Neural crest cell (in vitro differentiated cells): ENCODE measurements around the gene PKN2. TPM values are rescaled to one million over a fixed set of nuclear protein-coding genes. Genes with fewer than 3 reads are reported as not detected.

ENCODE experiments used
- DNase-seq: peaks from one replicate; pipeline ENCODE4 v3.0.0; 2021; ENCODE audit warnings: low read depth, mixed read lengths, low spot score
- H3K27ac Mint-ChIP-seq: one replicate; pipeline ENCODE4 v1.8.0; 2021; ENCODE audit warnings: mild to moderate bottlenecking, mixed read lengths; ENCODE audit not compliant: unreplicated experiment
- H3K27me3 Mint-ChIP-seq: 2 replicates; pipeline ENCODE4 v1.8.0; 2021; ENCODE audit warnings: low read depth, mild to moderate bottlenecking, mixed read lengths
- H3K36me3 Mint-ChIP-seq: 2 replicates; pipeline ENCODE4 v1.8.0; 2021; ENCODE audit warnings: low read depth, mild to moderate bottlenecking, mixed read lengths
- H3K4me1 Mint-ChIP-seq: 2 replicates; pipeline ENCODE4 v1.8.0; 2021; ENCODE audit warnings: mixed read lengths
- H3K4me3 Mint-ChIP-seq: one replicate; pipeline ENCODE4 v1.8.0; 2021; ENCODE audit warnings: mild to moderate bottlenecking, mixed read lengths
- H3K9me3 Mint-ChIP-seq: 2 replicates; pipeline ENCODE4 v1.8.0; 2021; ENCODE audit warnings: mixed read lengths
- total RNA-seq: library from RNA; stranded (reverse); gene quantifications from 2 replicates; pipeline ENCODE4 v1.2.1, GENCODE V29; 2021
- TF ChIP-seq, protein P1 (sequence below): fragments of 200-600 bp; sonication (generic); conservative IDR thresholded peaks from 2 replicates; pipeline ENCODE4 v1.5.0; 2021; ENCODE audit warnings: antibody characterized with exemption, mild to moderate bottlenecking

The PKN2 gene
- total RNA-seq, 1 donor from 2014 or later = 45.8 TPM

DNA sequence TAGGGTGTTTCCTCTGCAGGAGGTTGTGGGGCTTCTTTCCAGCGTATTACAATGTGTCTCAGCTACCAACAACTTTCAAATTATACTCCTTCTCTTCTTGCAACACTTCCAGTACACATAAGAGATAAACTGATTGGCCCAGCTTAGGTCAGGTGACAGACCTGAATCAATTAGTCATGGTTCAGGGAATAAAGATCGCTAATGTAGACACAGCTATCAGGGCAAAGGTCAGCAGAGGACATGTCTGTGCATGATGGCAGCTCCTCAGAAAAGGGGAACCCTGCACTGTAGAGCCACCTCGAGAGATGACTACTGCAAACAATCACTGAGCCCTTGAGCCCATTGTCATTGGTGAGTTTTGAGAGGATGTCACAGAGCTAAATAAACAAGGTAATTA, 36.8 kb upstream of the PKN2 start:
- Mint-ChIP-seq H3K27me3 (no peaks in the 10 kb centered on the region), H3K9me3 (peaks cover 3% of the 10 kb centered on the region), H3K4me3 (no peak overlapping the region), H3K27ac (no peak overlapping the region), H3K4me1 (peaks cover 38% of the 10 kb centered on the region), H3K36me3 (no peaks in the 10 kb centered on the region)
- TF ChIP-seq, protein P1, sequence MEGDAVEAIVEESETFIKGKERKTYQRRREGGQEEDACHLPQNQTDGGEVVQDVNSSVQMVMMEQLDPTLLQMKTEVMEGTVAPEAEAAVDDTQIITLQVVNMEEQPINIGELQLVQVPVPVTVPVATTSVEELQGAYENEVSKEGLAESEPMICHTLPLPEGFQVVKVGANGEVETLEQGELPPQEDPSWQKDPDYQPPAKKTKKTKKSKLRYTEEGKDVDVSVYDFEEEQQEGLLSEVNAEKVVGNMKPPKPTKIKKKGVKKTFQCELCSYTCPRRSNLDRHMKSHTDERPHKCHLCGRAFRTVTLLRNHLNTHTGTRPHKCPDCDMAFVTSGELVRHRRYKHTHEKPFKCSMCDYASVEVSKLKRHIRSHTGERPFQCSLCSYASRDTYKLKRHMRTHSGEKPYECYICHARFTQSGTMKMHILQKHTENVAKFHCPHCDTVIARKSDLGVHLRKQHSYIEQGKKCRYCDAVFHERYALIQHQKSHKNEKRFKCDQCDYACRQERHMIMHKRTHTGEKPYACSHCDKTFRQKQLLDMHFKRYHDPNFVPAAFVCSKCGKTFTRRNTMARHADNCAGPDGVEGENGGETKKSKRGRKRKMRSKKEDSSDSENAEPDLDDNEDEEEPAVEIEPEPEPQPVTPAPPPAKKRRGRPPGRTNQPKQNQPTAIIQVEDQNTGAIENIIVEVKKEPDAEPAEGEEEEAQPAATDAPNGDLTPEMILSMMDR = no peak
- no peak for DNase-seq

DNA sequence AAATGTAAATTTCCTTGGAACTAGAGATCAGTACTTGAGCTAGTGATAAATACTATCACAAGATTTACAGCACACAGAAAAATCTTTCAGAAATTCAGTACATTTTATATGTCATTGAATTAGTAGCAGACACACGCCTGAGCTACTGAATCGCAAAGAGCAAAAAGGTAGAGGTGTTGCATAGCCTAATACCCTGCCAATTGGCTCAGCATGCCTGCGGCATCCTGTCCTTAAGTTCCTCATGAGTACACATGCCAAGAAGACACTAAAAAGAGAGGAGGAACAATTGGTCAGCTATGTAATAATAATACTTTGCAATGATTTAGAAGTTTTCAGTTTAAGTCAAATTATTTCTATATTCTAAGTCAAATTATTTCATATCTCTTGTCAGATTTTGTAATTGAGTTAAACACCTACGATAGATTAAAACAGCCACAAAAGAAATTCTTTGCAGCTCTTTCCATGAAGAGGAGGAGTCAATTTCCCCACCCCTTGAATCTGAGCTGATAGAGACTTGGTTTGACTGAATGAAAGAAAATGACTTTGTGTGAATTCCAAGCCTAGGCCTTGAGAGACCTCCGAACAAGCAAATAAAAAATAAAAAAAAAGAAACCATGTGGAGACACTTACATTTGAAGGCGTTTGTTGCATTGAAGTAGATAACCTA, 36.2 kb upstream of the PKN2 start:
- Mint-ChIP-seq H3K4me3 (no peak overlapping the region), H3K27ac (no peak overlapping the region), H3K27me3 (no peaks in the 10 kb centered on the region), H3K36me3 (no peaks in the 10 kb centered on the region), H3K4me1 (peaks cover 38% of the 10 kb centered on the region), H3K9me3 (peaks cover 3% of the 10 kb centered on the region)
- TF ChIP-seq, protein P1 = no peak
- DNase-seq = no peak

DNA sequence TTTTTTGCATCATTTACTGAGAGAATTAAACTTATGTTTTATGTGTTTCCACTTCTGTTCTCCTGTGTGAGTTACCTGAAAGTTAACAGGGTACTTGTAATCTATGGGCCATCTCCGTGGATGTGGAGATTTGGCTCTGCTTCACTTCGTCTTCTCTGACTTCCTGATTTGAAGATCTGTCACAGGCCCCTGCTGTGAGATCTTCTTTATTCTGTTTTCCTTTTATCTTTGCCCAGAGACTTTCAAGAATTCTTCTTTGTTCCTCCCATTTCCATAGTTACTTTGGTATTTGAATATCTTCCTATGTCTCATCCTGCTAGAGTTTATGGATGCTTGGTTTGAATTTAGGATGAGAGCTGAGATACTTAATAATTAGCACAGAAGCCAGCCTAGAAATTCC, 35.4 kb upstream of the PKN2 start:
- no peaks in the 10 kb centered on the region for H3K36me3 Mint-ChIP-seq
- peaks cover 3% of the 10 kb centered on the region for H3K9me3 Mint-ChIP-seq
- H3K4me1 Mint-ChIP-seq = peaks cover 38% of the 10 kb centered on the region
- H3K4me3 Mint-ChIP-seq = no peak overlapping the region
- TF ChIP-seq, protein P1 = no peak
- DNase-seq = no peak
- H3K27ac Mint-ChIP-seq = no peak overlapping the region
- no peaks in the 10 kb centered on the region for H3K27me3 Mint-ChIP-seq

DNA sequence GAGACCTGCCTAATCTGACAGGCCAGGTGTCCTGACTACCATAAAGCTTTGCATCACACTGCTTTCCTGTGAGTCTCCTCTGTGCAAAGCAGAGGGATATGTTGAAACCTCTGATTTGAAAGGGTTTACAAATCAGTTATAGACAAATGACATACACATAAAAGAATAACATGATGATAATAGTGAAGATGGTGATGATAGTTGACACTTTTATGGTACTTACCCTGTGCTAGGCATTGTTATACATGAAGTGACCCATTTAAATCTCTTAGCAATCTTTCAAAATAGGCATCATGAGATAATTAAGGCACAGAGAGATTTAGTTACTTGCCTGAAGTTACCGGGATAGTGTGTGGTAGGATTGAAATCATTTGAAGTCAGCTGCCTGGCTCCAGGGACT, 34.1 kb upstream of the PKN2 start:
- TF ChIP-seq, protein P1 = no peak
- Mint-ChIP-seq H3K27me3 (no peaks in the 10 kb centered on the region), H3K36me3 (no peaks in the 10 kb centered on the region), H3K4me1 (peaks cover 38% of the 10 kb centered on the region), H3K4me3 (no peak overlapping the region), H3K9me3 (peaks cover 3% of the 10 kb centered on the region), H3K27ac (no peak overlapping the region)
- no peak for DNase-seq

DNA sequence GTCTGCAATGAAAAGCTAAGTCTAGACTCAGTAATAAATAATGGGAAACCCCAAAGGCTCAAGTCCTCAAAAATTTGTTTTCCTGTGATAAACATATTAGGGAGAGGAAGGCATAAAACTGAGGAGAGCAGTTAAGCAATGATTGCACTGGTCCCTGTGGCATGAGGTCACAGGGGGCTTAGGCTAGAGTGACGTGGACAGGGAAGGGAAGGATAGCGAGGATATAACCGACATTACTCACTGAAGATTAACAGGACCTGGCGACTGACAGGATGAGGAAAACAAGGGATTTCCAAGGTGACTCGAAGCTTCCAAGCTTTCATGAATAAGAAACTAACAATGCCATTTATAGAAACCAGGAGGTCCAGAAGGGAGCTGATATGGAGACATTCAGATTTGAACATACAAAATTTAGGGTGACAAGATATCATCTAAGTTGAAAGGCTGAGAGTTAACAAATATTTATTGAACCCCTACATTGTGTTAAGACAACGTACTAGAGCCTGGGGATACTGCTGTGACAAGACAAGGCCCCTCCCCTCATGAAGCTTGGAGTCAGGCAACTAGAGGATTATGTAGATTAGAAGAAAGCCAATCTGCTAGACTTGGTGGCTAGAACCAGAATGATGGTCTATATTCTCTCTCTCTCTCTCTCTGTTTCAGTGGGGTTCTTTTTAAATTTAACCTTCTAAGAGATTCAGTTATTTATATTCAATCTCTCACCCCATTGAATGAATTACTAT, 33.2 kb upstream of the PKN2 start:
- peaks cover 3% of the 10 kb centered on the region for H3K9me3 Mint-ChIP-seq
- no peak overlapping the region for H3K4me3 Mint-ChIP-seq
- no peak for DNase-seq
- H3K36me3 Mint-ChIP-seq = no peaks in the 10 kb centered on the region
- no peaks in the 10 kb centered on the region for H3K27me3 Mint-ChIP-seq
- TF ChIP-seq, protein P1 = no peak
- H3K27ac Mint-ChIP-seq = no peak overlapping the region
- peaks cover 38% of the 10 kb centered on the region for H3K4me1 Mint-ChIP-seq
